ENCODE data around the gene TMEM184C.

TMEM184C gene

GRCh38 chr4:147617173-147617840 is at the start of gene TMEM184C:
Gene TMEM184C, plus strand, starts transcription at chr4:147617397. Its CDS starts 560 bp downstream, at chr4:147617957.
- peak; percentile 97 to 98 (median 97) for DNase-seq (ENCODE audit: low read depth in 3 of 3)

- DNase-seq (ENCODE audit: low read depth in 3 of 3) = no peak
Measured at GRCh38 chr4:147570616-147571015, 46.6 kb upstream of the TMEM184C start.

DNA sequence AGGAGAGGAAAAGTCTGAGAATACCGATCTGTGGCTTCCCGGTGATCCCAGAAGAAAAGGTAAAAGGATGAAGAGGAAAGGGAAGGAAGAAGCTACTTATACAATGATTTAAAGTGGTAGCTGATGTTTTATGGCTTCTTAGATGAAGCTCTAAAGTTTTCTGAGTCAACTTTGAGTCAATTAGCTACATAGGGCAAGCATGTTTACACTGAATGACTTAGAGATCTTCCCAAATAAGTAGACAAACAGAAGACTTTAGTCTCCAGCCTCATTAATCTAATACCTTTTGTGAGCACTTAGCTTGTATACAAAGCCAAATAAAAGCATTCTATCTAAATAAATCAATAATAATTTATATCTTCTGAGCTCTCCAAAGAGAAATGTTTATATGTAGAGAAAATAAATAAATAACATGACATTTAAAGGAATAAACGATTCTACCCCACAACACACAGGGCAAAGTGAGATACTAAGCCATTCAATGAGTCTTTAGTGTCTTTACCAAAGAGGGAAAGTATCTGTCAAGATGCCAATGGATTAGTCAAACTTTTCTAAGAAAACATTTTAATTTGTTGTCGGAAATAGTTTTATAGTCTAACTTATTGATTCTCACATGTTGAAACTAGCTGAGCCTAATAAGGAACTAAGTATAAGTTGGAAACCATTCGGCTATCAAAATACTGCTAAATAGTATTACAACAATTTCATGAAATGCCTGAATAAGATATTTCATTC is 46.0 kb upstream of the TMEM184C start:
- DNase-seq (ENCODE audit: low read depth in 3 of 3) = no peak

DNA sequence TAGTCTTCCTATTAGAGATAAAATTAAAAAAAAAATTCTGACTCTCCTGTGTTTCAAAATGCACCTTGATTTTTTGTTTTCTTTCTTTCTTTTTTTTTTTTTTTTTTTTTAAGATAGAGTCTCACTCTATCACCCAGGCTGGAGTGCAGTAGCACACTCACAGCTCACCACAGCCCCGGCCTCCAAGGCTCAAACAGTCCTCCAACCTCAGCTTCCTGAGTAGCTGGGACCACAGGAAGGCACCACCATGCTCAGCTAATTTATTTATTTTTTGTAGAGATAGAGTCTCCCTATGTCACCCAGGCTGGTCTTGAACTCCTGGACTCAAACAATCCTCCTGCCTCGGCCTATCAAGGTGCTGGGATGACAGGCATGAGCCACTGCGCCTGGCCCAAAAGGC is 41.1 kb upstream of the TMEM184C start:
- DNase-seq (ENCODE audit: low read depth in 3 of 3) = no peak

DNA sequence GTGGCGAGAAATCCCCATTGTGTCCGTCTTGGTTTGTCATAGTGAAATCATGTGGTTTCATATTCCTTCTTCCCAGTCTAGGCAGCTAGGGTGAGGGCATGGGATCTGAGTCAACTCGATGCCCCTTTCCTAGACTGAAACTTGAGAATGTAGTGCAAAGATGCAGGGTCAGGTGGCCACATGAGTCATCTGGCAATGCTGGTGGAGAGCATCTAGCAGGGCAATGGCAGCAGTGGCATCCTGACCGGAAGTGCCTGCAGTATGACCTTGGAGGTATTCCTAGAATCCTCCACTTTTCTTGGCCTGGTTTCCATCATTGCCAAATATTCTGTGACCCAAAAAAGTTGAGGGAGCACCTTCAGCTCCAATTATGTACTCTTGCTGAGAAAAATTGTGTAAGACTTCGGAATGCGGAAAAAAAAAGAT is 39.1 kb upstream of the TMEM184C start:
- DNase-seq (ENCODE audit: low read depth in 3 of 3) = no peak

DNA sequence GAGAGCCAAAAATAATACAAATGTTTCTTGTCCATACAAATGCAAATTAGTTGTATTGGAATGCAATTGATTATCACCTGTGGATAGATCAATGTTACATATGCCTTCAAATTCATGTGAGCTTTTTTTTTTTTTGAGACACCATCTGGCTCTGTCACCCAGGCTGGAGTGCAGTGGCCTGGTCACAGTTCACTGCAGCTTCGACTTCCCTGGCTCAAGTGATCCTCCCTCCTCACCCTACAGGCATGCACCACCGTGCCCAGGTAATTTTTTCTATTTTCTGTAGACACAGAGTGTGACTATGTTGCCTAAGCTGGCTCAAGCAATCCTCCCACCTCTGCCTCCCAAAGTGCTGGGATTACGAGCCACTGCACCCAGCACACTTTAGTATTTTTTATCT is 38.6 kb upstream of the TMEM184C start:
- no peak for DNase-seq (ENCODE audit: low read depth in 3 of 3)

DNA sequence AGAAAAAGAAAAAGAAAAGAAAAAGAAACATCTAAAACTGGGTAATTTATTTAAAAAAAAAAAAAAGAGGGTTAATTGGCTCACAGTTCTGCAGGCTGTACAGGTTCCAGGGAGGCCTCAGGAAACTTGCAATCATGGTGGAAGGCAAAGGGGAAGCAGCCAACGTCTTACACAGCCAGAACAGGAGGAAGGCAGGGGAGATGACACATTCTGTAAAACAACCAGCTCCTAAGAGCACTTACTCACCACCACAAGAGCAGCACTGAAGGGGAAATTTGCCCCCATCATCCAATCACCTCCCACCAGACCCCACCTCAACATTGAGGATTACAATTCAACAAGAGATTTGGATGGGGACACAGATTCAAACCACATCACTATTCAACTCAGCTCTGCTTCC is 36.8 kb upstream of the TMEM184C start:
- DNase-seq (ENCODE audit: low read depth in 3 of 3) = no peak

GRCh38 chr4:147581606-147582350 is 35.4 kb upstream of the TMEM184C start:
- DNase-seq (ENCODE audit: low read depth in 3 of 3) = no peak

- no peak for DNase-seq (ENCODE audit: low read depth in 3 of 3)
Measured at GRCh38 chr4:147582386-147583060, 34.7 kb upstream of the TMEM184C start.

- no peak for DNase-seq (ENCODE audit: low read depth in 3 of 3)
Measured at GRCh38 chr4:147583876-147584275, 33.3 kb upstream of the TMEM184C start.

GRCh38 chr4:147586032-147586431 is 31.2 kb upstream of the TMEM184C start:
- no peak for DNase-seq (ENCODE audit: low read depth in 3 of 3)

DNA sequence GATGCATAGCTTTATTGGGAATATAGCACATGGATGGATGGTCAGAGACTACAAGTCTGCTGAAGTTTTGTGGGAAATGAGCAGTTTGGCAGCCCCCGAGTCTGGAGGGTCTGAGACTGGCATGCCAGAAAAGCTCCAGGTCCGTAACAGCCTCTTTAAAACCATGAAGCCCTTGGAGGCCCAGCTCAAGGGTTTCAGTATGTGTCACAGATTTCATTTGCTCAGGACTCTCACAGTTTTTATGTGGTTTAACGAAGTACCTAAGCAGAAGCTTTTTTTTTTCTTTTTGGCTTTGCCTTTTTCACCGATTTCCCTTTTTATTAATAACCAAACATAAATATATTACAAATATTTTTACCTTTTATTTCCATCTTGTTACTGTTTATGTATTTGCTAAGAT is 30.6 kb upstream of the TMEM184C start:
- DNase-seq (ENCODE audit: low read depth in 3 of 3) = no peak

GRCh38 chr4:147587041-147587440 is 30.2 kb upstream of the TMEM184C start:
- DNase-seq (ENCODE audit: low read depth in 3 of 3) = no peak

GRCh38 chr4:147589586-147589985 is 27.6 kb upstream of the TMEM184C start:
- DNase-seq (ENCODE audit: low read depth in 3 of 3) = no peak

DNA sequence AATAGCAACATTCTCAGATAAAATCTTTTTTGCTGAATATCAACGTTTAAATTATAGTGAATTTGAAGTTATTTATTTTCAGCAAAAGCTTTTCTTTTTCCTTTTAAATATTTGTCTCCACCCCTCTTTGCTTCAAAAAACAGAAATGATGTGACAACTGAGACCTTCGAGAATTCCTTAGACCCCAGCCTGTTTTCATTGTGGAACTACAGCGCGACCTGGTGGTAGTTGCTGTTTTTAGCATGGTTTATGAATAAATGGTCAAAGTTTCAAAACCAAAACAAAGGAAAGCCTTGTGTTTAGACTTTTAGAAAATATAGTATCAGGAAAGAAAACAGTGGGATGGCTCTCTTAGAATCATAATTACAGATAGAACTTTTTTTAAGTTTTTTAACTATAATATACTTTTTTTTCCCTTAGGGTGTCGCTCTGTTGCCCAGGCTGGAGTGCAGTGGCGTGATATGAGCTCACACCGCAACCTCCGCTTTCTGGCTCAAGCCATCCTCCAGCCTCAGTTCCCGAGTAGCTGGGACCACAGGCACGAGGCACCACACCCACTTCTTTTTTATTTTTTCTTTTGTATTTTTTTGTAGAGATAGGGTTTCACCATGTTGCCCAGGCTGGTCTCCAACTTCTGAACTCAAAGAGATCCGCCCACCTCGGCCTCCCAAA is 26.8 kb upstream of the TMEM184C start:
- peak; percentile 4 to 31 (median 8) for DNase-seq (ENCODE audit: low read depth in 3 of 3)

GRCh38 chr4:147591106-147591505 is 26.1 kb upstream of the TMEM184C start:
- DNase-seq (ENCODE audit: low read depth in 3 of 3) = no peak

- DNase-seq (ENCODE audit: low read depth in 3 of 3) = no peak
Measured at GRCh38 chr4:147594107-147594506, 23.1 kb upstream of the TMEM184C start.

DNA sequence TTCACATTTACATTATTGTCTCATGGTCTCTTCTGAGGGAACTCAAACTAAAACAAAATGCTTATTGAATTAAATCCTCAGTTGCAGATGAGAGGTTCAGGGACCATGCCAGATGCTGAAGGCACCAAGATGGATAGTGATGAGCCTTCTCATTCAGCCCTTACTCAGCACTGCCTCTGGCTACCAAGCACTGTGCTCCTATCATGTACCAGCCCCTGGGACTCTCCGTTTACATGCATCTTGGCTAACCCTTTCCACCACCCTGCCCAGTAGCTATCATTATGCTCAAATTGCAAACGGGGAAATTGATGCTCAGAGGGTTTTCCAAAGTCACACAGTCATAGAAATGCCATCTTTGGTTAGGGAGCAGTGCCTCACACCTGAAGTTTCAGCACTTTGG is 22.6 kb upstream of the TMEM184C start:
- no peak for DNase-seq (ENCODE audit: low read depth in 3 of 3)

DNA sequence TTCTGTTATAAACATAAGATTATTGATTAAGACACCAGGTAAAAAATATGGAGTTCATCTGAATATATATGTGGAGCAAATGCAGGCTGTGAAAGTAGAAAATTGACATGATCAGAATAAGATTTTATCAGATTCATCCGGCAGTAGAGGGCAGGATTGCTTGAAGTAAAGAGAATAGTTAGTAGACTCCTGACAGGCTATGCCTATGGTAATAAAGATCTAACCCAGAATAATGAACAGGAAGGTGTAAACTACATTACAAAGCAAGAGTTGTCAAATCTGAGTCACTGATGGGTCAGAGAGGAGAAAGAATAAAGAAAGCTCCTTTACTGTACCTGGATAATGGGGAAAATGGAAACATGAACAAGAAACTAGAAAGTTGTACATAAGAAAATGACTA is 20.8 kb upstream of the TMEM184C start:
- DNase-seq (ENCODE audit: low read depth in 3 of 3) = no peak

DNA sequence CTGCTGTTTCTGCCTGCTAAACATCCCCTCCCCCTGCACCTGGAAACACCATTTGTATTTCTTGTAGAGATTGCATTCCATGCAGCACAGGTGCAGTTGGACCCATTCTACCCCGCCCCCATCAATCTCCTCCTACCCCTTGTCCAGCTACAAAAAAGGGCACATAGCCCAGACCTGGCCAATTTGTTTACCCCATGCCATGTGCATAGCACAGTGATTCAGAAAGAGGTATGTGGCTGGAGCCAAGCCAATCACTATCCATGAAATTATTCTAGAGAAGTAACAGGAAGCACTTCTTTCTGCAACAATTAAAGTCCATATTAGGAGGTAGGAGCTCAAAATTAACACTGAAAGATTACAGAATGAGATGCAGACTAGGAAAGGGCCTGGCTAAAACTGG is 20.2 kb upstream of the TMEM184C start:
- no peak for DNase-seq (ENCODE audit: low read depth in 3 of 3)

DNA sequence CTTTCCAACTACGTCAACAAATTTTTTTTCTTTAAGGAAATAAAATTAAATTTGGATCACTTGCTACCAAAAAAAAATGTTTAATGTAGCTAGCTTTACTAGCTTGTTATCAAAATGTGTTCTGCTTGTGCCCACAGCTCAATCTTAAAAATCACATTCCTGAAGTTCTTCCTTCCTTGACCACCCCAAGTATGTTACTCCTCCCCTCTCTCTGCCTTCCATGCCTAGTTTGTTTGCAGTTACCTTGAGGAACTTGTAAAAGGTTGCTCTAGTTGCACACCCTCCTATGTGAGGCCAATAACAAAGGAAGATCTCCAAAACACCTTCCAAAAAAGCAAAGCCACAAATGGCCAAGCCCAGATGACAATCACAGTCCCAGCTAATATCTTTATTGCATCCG is 19.6 kb upstream of the TMEM184C start:
- no peak for DNase-seq (ENCODE audit: low read depth in 3 of 3)

DNA sequence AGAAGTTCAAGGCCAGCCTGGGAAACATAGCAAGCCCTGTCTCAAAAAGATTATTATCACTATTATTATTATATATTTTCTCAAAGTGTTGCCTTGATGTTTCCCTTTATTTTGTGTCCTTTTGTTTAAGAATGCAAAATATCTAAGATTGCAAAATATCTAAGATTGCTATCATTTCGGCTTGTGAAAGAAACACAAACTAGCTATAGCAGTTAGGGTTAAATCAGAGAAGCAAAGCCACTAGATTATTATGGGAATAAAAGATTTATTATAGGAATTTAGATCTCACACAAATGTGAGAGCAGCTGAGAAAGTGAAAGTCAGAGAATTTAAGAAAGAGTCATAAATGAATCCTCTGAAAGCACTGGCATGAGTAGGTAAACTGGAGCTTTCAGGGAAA is 18.0 kb upstream of the TMEM184C start:
- no peak for DNase-seq (ENCODE audit: low read depth in 3 of 3)
